NCI-H2081 treated with DMSO at 0.1 percent for 48 hours (cell line): Measurements from ENCODE around the gene RTP5.

Experiments used
- DNase-seq: peaks from one replicate; lab custom pipeline; 2025; lab: John Stamatoyannopoulos, UW

RTP5 gene

DNA sequence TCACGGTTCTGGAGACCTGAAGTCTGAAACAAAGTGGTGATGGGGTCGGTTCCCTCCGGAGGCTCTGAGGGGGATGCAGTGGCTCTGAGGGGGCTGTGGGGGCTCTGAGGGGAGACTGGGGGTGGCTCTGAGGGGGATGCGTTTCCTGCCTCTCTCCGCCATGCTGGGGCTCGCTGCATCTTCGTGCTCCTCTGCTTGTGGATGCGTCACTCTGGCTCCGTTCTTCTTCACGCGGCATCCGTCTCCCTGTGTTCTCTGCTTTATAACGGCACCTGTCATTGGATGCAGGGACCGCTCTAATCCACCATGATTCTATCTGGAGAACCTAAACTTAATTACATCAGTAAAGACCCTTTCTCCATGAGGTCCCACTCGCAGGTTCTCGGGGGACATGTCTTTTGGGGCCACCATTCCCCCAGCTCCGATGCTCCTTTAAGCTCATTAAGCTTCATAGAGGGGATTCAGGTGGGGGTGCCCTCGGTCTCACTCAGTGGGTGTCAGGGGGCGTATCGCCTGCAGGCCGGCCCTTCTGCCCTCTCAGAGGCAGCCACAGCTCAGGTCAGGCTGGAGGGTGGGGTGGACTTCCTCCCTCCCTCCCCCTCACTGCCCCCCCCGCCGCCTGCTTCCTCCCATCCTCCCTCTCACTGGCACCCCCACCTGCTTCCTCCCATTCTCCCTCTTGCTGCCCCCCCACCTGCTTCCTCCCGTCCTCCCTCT lies 18.4 kb downstream of the RTP5 start:
- no peak for DNase-seq

DNA sequence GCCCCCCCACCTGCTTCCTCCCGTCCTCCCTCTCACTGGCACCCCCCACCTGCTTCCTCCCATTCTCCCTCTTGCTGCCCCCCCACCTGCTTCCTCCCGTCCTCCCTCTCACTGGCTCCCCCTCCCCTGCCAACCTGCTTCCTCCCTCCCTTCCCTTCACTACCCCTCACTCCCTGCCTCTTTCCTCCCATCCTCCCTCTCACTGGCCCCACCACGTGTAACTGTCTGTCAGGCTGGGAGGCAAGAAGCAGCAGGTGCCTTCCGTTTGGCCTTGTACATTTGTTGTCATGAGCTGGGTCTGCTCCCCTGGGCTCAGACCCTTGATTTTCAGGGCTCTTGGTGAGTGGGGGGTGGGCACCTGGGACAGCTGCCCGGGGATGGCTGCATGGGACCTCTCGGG lies 19.1 kb downstream of the RTP5 start:
- DNase-seq, result no peak

DNA sequence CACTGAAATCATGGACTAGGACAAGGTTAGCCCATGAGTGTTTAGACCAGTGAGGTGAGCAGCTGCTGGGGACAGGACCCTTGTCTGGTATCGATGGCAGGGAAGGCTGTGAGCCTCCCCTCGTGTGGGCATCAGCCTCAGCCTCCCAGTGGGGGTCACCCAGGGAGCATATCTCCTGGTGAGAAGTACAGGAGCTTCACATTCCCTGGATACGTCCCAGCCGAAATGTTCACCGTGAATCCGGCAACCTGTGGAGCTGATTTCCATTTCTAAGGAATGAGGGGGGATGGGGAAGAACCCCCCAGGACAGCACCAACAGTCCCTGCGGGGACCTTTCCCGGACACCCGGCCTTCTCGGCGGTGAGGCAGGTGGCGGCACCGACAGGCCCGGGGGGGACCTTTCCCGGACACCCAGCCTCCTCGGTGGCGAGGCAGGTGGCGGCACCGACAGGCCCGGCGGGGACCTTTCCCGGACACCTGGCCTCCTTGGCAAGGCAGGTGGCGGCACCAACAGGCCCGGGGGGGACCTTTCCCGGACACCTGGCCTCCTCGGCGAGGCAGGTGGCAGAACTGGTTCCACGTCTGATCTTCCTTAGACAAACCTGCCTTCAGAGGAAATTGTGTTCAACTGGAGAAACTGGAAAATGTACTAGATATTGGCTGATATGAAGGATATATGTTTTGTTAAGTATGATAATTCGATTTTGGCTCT lies 21.2 kb downstream of the RTP5 start:
- DNase-seq, result no peak

DNA sequence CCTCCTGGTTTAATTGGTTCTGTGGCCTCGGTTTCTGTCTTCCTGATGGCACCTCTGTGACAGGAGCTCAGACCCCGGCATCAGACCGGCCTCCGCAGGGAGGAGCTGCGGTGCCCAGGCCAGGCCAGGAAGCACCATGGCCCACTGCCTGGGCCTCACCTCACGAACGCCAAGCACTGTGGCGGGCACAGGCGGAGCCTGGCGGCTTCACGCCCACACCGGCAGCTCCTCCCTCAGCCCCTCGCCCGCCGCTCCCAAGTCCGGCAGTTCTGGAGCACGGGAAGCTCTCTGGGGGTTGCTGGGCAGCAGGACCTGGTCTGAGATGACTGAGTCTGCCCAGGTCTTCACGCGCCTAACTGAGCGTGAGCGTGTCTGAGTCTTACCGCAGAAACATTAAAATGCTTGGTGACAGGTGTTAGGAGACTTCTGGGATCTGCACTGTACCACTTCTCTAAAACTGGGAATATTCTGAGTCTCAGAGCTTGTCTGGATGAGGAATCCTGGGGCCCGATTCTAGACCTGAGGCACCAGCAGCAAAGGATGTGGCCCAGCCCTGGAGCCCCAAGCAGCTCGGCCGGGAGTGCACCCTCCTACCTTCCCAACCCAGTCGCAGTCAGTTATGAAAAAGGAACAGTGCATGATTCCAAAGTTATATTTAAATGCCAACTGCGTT lies 21.9 kb downstream of the RTP5 start:
- DNase-seq, result no peak

DNA sequence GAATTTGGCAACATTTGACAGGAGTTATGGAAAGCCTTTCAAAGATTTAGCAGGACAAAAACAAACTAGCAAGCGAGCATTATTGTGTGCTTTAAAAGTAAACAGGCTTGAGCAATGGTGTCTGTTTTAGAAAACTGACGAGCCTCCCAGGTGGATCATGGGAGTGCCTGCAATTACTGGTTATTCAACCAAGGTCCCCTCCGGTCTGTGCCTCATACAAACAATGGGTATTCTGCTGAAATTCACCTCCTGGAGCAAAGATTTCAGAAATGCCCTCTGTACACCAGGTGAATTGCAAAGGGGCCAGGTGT lies 22.4 kb downstream of the RTP5 start:
- DNase-seq, result no peak

DNA sequence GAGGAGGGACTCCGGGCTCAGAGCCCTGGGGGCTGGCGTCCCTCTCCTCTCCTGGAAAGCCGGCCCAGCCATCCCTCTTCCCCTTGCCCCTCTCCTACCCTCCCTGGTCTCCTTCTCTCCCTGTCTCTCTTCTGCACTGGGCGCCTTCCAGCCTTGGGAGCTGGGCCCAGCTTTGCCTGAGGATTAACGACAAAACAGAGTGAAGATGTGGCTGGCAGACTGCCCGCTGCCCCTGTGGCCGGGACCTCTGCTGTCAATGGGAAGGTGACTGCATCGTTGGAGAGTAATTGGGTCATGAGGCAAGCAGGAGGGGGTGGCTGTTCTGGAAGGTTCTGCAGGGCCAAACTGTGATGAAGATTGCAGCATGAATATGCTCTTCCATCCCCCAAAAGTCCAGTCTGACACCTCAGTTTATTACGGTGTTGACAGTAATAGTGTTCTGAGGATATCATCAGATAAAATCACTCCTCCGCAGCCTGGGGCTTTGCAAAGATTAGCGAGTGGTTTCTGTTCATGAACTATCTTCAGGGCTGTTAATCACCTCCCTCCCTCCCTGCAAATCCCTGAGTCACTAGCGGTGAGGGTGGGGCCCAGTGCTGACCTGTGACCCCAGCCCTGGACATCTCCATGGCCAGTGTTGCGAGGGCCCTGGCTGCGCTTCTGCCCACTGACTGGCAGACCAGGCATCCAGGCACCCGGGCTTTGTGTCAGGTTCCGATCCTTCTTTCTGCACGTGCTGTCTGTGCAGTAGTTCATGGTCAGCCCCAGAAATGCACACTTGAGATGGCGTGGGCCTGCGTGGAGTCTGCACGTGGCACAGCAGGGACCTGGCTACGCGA lies 23.0 kb downstream of the RTP5 start:
- DNase-seq, result no peak

DNA sequence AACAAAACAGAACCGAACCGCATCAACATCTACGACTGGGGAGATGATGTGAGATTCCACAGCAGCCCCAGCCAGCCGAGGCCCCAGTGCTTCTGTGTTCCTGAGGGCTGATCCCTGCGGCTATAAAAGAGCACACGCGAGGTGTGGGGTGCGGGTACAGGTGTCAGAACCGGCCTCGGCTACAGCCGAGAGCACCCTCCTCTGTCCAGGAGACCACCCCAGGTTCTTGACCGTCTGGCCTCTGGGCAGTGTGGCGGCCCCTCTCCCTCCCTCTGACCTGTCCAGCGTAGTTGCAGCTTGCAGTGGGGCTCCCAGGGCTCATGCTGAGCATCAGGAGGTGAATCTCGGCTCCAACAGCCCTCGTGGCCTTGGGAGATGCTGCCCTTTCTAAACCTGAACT lies 23.7 kb downstream of the RTP5 start:
- no peak for DNase-seq

DNA sequence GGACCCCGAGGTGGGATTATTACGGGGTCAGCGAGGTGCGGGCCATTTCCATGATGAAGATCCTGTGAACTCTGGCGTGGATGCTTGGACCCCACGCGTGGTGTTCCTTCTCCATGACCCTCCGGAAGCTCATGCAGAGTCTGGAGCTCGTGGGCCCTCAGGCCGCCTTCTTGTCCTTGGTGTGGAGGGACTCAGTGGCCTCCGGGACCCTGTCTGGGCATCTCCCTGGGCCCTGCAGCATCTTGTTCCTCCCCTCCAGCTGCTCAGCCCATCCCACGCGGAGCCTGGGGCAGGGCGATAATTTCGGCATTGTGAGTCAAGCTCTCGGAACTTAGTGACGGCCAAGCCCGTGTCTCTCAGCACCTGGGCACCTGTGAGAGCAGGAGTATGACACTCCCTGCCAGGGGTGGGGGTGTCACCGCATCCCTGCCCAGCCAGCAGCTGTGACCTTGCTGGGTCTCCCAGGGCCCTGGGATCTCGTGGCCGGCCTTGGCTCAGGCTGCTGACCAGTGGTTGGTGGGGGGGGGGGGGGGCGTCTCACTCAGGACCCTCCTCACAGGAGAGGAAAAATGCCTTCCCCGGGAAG lies 24.6 kb downstream of the RTP5 start:
- no peak for DNase-seq

DNA sequence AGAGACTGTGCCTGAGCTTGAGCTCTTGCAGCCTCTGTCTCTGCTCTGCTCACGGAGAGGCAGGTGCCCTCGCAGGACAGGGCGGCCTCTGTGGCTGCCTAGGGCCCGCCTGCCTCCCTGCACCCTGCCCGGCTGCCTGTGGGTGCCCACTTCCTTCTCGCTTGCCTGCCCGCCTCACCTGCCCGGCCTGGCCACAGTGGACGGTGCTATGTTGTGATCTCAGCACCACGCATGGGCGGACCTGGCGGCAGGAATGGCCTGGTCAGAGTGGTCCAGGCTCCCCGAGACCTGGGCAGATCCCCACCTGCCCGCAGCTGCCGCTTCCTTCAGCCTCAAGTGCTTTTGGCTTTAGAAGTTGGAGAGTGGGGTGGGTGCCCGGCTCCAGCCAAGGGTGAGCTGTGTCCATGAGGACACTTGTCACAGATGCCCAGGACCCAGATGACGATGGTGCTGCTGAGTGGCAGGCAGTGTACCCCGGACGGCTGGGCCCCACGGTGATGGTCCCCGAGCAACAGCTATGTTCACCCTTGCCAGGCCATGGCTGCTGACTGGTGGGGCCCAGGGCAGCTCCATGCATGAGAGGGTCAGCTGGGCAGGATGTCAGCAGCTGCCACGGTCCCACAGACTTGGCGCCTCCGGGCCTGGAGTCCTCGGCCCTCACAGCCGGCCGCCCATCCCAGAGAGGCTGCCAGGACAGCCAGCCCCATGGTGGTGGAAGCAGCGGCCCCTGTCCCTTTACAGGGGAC lies 25.3 kb downstream of the RTP5 start:
- DNase-seq, result no peak

DNA sequence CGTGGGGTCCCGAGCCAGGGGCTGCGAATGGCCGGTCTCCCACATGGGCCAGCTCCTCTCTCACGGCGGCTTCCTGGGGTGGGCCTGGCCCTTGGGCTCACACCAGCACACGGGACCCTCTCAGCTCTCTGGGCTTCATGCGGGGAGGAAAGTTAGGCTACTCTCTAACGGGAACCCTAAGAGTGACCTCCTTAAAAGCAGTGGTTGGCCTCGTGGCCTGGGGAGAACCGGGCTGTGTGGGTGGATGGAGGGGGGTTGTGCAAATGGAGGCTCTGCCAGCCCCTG lies 25.8 kb downstream of the RTP5 start:
- DNase-seq, result no peak

DNA sequence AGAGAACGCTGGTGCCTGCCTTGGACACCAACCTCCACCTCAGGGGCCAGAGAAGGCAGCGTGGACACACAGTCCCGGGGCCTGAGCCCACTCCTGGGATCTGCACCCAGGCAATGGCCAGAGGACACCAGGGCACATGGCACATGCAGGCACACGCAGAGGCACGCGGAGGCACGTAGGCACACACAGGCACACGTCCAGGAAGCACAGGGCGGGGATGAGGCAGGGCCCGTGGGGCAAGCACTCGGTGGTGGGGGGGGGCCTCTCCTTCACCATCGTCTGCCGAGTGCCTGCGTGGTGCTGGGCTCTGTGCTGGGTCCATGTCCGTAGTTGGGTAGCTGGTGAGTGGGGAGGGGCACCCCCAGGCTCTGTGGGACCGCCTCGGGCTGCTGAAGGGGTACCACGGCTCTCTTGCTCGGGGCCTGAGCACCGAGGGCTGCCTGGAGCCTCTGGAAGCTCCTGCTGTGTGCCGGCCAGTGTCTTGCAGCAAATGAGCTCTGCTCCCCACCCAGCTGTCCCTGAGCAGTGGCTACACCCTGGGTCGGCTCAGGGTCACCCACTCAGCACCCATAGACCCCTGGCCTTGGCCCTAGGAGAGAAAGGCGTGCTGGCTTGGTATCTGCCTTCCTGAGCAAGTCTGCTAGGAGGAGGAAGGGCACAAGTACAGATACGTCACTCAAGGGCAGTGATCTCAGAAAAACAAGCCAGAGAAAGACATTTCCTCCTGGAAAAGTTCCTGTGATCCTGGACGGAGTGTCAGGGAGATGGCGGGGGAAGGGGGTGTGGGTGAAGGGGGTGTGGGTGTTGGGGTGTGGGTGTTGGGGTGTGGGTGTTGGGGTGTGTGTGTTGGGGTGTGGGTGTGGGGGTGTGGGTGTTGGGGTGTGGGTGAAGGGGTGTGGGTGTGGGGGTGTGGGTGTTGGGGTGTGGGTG lies 26.4 kb downstream of the RTP5 start:
- no peak for DNase-seq

DNA sequence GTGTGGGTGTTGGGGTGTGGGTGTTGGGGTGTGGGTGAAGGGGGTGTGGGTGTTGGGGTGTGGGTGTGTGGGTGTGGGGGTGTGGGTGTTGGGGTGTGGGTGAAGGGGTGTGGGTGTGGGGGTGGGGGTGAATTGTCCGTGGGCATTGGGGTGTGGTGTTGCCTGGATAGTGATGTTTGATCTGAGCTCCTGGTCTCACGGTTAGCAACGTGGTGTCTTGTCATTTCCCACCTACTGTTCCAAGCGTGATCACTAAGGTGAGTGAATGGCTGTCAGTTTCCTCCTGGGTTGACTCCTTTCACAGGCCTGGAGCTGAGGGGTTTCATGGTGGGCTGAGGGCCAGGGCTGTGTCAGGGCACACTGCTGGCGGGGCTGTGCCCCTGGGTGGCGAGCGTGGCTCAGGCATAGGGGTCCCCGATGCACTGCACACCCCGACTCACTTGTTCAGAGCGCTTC lies 27.2 kb downstream of the RTP5 start:
- no peak for DNase-seq

DNA sequence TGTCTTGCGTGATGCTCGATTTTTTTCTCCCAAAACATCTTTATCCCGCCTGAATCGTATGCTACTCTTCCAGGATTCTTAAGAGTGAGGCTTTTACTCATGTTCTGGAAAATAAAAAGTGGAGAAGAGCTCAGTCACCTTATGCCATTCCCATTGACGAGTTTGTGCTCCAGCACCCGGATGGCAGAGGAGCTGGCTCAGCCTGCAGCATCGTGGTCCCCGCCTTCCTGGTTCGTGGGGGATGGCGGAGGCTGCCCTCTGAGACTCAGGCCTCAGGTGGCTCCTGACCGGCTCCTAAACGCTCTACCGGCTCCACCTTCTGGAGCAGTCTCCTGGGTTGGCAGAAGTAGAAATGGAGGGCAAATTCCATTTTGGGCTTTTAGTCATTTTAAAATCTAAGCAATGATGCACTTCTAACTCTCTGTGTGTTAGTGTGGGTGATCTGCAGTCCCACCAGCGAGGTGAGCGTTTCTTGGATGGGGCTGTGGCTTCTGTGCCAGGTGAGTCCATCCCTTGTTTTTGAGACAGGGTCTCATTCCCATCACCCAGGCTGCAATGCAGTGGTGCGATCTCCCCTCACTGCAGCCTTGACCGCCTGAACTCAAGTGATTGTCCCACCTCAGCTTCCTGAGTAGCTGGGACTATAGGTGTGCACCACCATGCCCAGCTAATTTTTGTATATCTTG lies 27.8 kb downstream of the RTP5 start:
- DNase-seq, result no peak

DNA sequence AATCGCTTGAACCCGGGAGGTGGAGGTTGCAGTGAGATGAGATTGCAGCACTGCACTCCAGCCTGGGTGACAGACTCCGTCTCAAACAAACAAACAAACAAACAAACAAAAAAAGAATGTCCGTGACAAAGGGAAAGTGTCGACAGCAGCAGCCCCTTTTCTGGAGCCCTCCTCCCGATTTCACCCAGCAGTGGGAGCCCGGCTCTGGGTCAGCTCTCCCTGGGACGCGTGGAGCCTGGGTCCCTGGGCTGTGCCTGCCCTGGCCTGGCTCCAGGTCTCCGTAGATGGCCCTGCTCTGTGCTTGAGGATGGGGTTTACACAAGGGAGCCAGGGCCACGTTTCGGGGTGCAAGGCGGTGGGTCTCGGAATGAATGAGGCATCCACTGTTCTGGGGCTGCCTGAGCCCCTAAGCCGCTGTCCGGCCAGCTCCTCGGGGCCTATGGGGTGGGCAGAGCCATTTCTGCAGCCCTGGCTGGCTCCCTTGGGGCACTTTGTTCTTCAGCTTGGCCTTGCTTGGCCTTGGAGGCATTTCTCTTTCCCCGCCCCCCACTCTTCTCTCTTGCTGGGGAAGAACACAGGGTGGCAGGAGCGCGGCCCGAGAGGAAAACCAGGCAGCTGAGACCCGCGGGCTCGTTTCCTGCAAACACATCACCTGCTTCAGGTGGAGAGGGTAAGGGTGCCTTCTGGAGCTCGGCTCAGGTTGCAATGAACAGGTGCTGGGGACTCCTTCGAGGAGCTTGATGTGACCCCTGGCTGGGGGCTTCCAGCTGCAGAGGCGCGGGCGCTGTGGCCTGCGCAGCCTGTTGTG lies 29.1 kb downstream of the RTP5 start:
- no peak for DNase-seq

DNA sequence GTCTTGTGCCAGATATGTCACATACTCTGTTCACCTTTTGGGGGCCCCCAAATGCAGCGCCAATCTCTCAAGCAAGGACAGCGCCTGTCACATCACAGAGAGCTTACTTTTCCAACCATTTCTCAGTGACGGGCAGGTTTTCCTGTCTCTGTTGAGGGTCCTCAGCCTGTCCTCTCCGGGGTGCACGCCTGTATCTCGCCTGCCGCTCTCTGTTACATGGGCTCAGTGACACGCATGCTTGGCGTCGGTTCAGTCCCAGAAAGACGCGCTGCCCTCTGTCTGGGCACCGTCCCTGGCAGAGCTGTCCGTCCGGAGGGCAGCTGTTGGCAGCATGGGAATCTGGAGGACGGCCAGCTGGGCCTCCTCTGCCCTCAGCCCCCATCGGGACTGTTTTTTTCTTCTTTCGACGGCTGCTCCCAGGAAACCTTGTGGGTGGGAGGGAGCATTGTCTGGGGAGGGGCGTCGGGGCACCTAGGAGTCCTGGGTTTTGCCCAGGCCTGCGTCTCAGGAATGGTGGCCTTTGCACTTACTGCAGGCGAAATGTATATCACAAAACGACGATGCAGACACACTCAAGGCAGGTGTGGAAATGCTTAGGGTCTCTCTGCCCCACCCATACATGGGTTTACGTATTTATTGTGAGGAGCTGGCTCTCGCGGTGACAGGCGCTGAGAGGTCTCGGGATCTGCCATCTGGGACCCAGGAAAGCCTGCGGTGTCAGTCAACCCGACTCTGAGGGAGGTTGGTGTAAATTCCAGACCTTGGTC lies 30.9 kb downstream of the RTP5 start:
- no peak for DNase-seq

DNA sequence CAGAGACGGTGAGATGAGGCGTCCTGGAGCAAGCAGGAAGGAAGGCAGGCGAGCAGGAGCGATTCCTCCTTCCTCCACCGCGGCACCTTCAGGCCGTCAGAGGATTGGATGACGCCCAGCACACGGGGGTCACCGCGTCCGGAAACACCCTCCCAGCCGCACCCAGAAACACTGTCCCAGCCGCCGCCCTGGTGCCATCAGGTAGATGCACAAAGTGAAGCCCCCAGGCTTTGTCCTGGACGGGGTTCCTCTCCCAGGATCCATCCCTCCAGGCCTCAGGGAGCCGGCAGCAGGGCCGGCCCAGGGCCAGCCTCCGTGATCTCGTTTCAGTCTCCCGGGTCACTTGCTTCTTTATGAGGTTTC lies 31.5 kb downstream of the RTP5 start:
- DNase-seq, result no peak

DNA sequence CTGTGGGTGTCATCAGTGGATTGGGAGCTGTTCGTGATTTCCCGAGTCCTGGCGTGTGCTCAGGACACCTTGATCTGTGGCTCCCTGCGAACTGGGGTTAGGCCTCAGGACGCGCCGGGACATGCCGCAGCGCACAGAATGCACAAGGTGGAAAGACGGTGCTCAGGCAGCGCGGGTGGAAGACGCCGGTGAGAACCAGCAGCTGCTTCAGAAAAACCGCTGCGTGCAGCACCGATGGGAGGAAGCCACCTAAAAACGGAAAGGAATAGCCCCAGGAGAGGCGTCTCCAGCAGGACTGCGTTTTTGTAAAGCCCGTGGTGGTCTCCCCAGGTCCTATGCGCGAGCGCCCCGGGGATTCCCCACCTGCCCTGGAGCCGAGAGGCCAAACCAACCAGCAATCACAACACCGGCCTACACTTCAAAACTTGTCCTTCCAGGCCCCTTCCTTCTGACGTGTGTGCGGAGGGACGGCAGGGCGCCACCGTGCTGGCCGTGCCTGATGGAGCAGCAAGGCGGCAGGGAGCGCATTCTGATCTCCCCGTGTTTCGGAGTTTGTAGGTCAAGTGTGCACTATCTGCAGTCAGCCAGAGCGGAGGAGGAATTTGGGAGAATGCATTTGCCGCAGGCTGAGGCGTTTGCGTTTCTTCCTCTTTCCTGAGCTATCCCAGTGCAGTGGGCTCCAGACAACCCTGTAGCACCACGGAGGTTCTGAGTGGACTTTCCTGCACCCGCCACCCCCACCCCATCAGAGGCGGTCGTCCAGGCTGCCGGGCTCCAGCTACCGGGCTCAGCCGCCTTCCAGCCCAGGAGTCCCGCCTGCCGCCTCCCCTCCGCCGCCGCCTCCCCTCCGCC lies 32.2 kb downstream of the RTP5 start:
- DNase-seq, result no peak
